B cell (primary cell): ENCODE data around the gene FOXE3. TPM values are rescaled to one million over a fixed set of nuclear protein-coding genes. Genes with fewer than 3 reads are reported as not detected.

Experiments used
- ATAC-seq: fragments of 200-7000 bp; cut with Tn5 transposase; one replicate; pipeline ENCODE4 v1.10.0; 2021; ENCODE audit warnings: low read depth, mild to moderate bottlenecking, moderate number of reproducible peaks, moderate library complexity
- CTCF ChIA-PET: fragments of 350-600 bp; sonication (Branson Sonifier 250); formaldehyde crosslinking; loops from one replicate; lab custom pipeline; 2021; ENCODE audit warnings: antibody characterized with exemption, inconsistent platforms; lab: Charles Lee
- POLR2A ChIA-PET: fragments of 350-600 bp; sonication (Branson Sonifier 250); formaldehyde crosslinking; loops from one replicate; lab custom pipeline; 2021; ENCODE audit warnings: antibody characterized with exemption; lab: Charles Lee
- DNase-seq: peaks from one replicate; pipeline ENCODE4 v3.0.0; 2013
- H2AFZ ChIP-seq: 2 replicates; pipeline ENCODE4 v1.6.1; 2012; ENCODE audit warnings: mild to moderate bottlenecking, low read depth, low read length; ENCODE audit not compliant: insufficient read depth, poor library complexity, severe bottlenecking
- H3K27ac ChIP-seq, 2 donors: 1 replicate in 1 of 2; 2 replicates in 1 of 2; pipeline ENCODE4 v1.5.1; 2012 to 2013; ENCODE audit warnings: low read length in 2 of 2, mild to moderate bottlenecking in 2 of 2, moderate library complexity in 1 of 2
- H3K27me3 ChIP-seq, 4 experiments: fragments of 200-600 bp in 1 of 4; sonication (generic) in 1 of 4; replicated peaks in 1 of 4; 1 replicate in 2 of 4; 2 replicates in 2 of 4; pipeline versions ENCODE4 v1.6.1 to v1.7.0; 2013 to 2016; ENCODE audit warnings: low read length in 3 of 4, mild to moderate bottlenecking in 2 of 4, mixed read lengths in 1 of 4, moderate library complexity in 1 of 4; ENCODE audit not compliant: insufficient read depth in 4 of 4, control insufficient read depth in 3 of 4; ENCODE audit errors: control extremely low read depth in 1 of 4
- H3K36me3 ChIP-seq, 2 experiments: replicated peaks in 1 of 2; 1 replicate in 1 of 2; 2 replicates in 1 of 2; pipeline versions ENCODE4 v1.6.1 to v1.7.1; 2013; ENCODE audit warnings: low read length in 1 of 2; ENCODE audit not compliant: insufficient read depth in 2 of 2, control insufficient read depth in 1 of 2; ENCODE audit errors: control extremely low read depth in 1 of 2, extremely low read depth in 1 of 2
- H3K4me1 ChIP-seq, 2 donors: fragments of 200-600 bp in 1 of 2; sonication (generic) in 1 of 2; 1 replicate in 1 of 2; 2 replicates in 1 of 2; pipeline versions ENCODE4 v1.5.1 to v1.6.1; 2013 to 2017; ENCODE audit warnings: low read length in 2 of 2; ENCODE audit not compliant: control insufficient read depth in 2 of 2, insufficient read depth in 2 of 2
- H3K4me2 ChIP-seq: replicated peaks from 2 replicates; pipeline ENCODE3; 2012; ENCODE audit warnings: mild to moderate bottlenecking, low read depth, low read length; ENCODE audit not compliant: poor library complexity, severe bottlenecking
- H3K4me3 ChIP-seq, 5 experiments: fragments of 200-600 bp in 1 of 5; sonication (generic) in 1 of 5; 1 replicate in 3 of 5; 2 replicates in 2 of 5; pipeline versions ENCODE4 v1.5.1 to v1.7.0; 2011 to 2016; ENCODE audit warnings: low read length in 4 of 5, mild to moderate bottlenecking in 4 of 5, low read depth in 2 of 5, control low read depth in 1 of 5, moderate library complexity in 1 of 5; ENCODE audit not compliant: insufficient read depth in 1 of 5; ENCODE audit errors: control extremely low read depth in 1 of 5, extremely low read depth in 1 of 5
- H3K79me2 ChIP-seq: fragments of 200-600 bp; sonication (generic); one replicate; pipeline ENCODE4 v1.6.0; 2016; ENCODE audit warnings: low read length; ENCODE audit not compliant: control insufficient read depth, insufficient read depth
- H3K9ac ChIP-seq: fragments of 200-600 bp; sonication (generic); 2 replicates; pipeline ENCODE4 v1.6.1; 2017; ENCODE audit warnings: mild to moderate bottlenecking, low read length, moderate library complexity
- H3K9me3 ChIP-seq, 3 donors: one replicate each; pipeline versions ENCODE4 v1.6.1 to v1.7.1; 2013; ENCODE audit warnings: low read length in 2 of 3; ENCODE audit not compliant: control insufficient read depth in 2 of 3, insufficient read depth in 1 of 3; ENCODE audit errors: control extremely low read depth in 1 of 3
- H4K20me1 ChIP-seq: 2 replicates; pipeline ENCODE4 v1.6.0; 2012; ENCODE audit warnings: mild to moderate bottlenecking, low read length; ENCODE audit not compliant: insufficient read depth, control insufficient read depth, poor library complexity, severe bottlenecking
- H3K27ac Mint-ChIP-seq: one replicate; pipeline ENCODE4 v1.8.0; 2021; ENCODE audit warnings: mixed read lengths
- H3K27me3 Mint-ChIP-seq: one replicate; pipeline ENCODE4 v1.8.0; 2021; ENCODE audit warnings: mixed read lengths
- H3K4me1 Mint-ChIP-seq: one replicate; pipeline ENCODE4 v1.8.0; 2021; ENCODE audit warnings: mixed read lengths
- H3K4me3 Mint-ChIP-seq: one replicate; pipeline ENCODE4 v1.8.0; 2021; ENCODE audit warnings: mixed read lengths
- H3K9me3 Mint-ChIP-seq: one replicate; pipeline ENCODE4 v1.8.0; 2022; ENCODE audit warnings: mixed read lengths; ENCODE audit not compliant: insufficient read depth
- CTCF ChIP-seq: fragments of 200-600 bp; IDR thresholded peaks from one replicate; pipeline ENCODE4 v1.8.0; 2022; ENCODE audit warnings: antibody characterized with exemption, mild to moderate bottlenecking
- EZH2 ChIP-seq: IDR thresholded peaks from 2 replicates; pipeline ENCODE4 v1.6.1; 2012; ENCODE audit warnings: borderline replicate concordance, low read depth, mild to moderate bottlenecking, moderate library complexity, low read length; ENCODE audit not compliant: insufficient read depth, poor library complexity, severe bottlenecking
- WGBS: methylation state at CpG from one replicate; pipeline ENCODE4 v1.1.5; 2013; ENCODE audit warnings: missing lambda C conversion rate; ENCODE audit not compliant: insufficient coverage; 5-methylcytosine and 5-hydroxymethylcytosine counted together
- intact Hi-C: fragments of 100-400 bp; cut with micrococcal nuclease; formaldehyde crosslinking; loops from one replicate; pipeline ENCODE4 v1.10.0; 2022
- polyA plus RNA-seq: library from polyadenylated mRNA; depleted of rRNA; stranded (reverse); fragments of >200 nt; gene quantifications from 2 replicates; pipeline ENCODE4 v1.2.3, GENCODE V29; 2012
- total RNA-seq, 2 donors: library from RNA; stranded (reverse); fragments of 120-200 nt in 1 of 2; gene quantifications; 1 replicate in 1 of 2; 2 replicates in 1 of 2; pipeline versions ENCODE4 v1.2.3 to v1.2.4, GENCODE V29; 2013 to 2022

FOXE3 gene
- total and polyA plus RNA-seq, 2 donors (not counting 1 experiment from before 2014, with no cell fraction given), result not detected

- TF ChIP-seq CTCF (no peak), EZH2 (no peak)
- peaks cover 4 to 78% (median 42%) of the 10 kb centered on the region in 4 experiments for H3K27me3 ChIP-seq
- peak overlapping the region in 1 of 2 donors; percentile 52 for H3K27ac ChIP-seq
- peaks cover 0 to 36% (median 0%) of the 10 kb centered on the region in 3 donors for H3K9me3 ChIP-seq
- POLR2A ChIA-PET, result interaction anchor here (1.0 kb wide), 1 partner anchor 289 kb away, joined by 4 read pairs; no protein-coding TSS in a partner anchor
- H3K79me2 ChIP-seq, result no peaks in the 10 kb centered on the region
- Mint-ChIP-seq H3K4me1 (peaks cover 45% of the 10 kb centered on the region), H3K27me3 (peaks cover 34% of the 10 kb centered on the region), H3K9me3 (no peaks in the 10 kb centered on the region), H3K27ac (peak overlapping the region; percentile 81), H3K4me3 (peak overlapping the region; percentile 90)
- peak overlapping the region; percentile 91 for H3K4me2 ChIP-seq
- CTCF ChIA-PET, result interaction anchor here (0.6 to 3.0 kb wide), 16 partner anchors 8 to 291 kb away, joined by 3 to 24 read pairs (median 6); partner anchors contain the start of genes CMPK1 and STIL
- H3K36me3 ChIP-seq, result no peaks in the 10 kb centered on the region
- ATAC-seq (peak; percentile 7), DNase-seq (no peak)
- peak overlapping the region; percentile 34 to 83 (median 73) for H3K4me3 ChIP-seq
- H3K4me1 ChIP-seq, result peaks cover 42 to 47% of the 10 kb centered on the region in 2 donors
- peak overlapping the region; percentile 94 for H2AFZ ChIP-seq
- under 1% methylated on average over 45 of the region's 46 CpGs for whole genome bisulfite sequencing
- peaks cover 24% of the 10 kb centered on the region for H4K20me1 ChIP-seq
- peak overlapping the region; percentile 73 for H3K9ac ChIP-seq
- intact Hi-C loops, result loop anchor here (1.0 kb wide), 2 partner anchors 103 to 289 kb away; no protein-coding TSS in a partner anchor
Observed at GRCh38 chr1:47436979-47437446, 20.9 kb downstream of the FOXE3 start.
